HCT116 (cell line): ENCODE measurements around the gene VIT. TPM values are rescaled to one million over a fixed set of nuclear protein-coding genes. Genes with fewer than 3 reads are reported as not detected.

ENCODE experiments used
- ATAC-seq: fragments of 200-7000 bp; cut with Tn5 transposase; 2 replicates; pipeline ENCODE4 v1.9.1; 2020; ENCODE audit warnings: mild to moderate bottlenecking, moderate library complexity
- BruUV-seq: library from RNA; stranded (reverse); fragments of 400-500 nt; replicated peaks from 2 replicates; lab custom pipeline; 2021; lab: Mats Ljungman, UMichigan
- CTCF ChIA-PET: fragments of 300-600 bp; sonication (Branson Sonifier 250); formaldehyde crosslinking; loops from one replicate; lab custom pipeline; 2021; ENCODE audit warnings: antibody characterized with exemption; lab: Charles Lee
- POLR2A ChIA-PET: fragments of 300-600, 350-600 bp; sonication (Branson Sonifier 250); formaldehyde crosslinking; loops from one replicate; lab custom pipeline; 2021; ENCODE audit warnings: antibody characterized with exemption; lab: Charles Lee
- RAD21 ChIA-PET, 2 experiments: fragments of 300-600 bp; sonication (Branson Sonifier 250); formaldehyde crosslinking; loops; one replicate each; lab custom pipeline; 2023; ENCODE audit warnings: low total read pairs in 2 of 2; ENCODE audit not compliant: uncharacterized antibody in 2 of 2, unreplicated experiment in 2 of 2, low non-redundant PET in 1 of 2; lab: Charles Lee
- DNase-seq: peaks from one replicate; pipeline ENCODE4 v3.0.0-alpha.2; 2010; ENCODE audit warnings: low read depth, low spot score
- H2AFZ ChIP-seq: fragments of 200-600 bp; shearing (Covaris generic), sonication (generic); 2 replicates; pipeline ENCODE4 v1.6.1; 2017; ENCODE audit warnings: low read depth, mixed run types, mixed read lengths, antibody characterized with exemption, low read length; ENCODE audit not compliant: poor library complexity, severe bottlenecking
- H3K27ac ChIP-seq: 2 replicates; pipeline ENCODE4 v1.5.1; 2012; ENCODE audit warnings: low read depth, low read length
- H3K27me3 ChIP-seq: fragments of 200-600 bp; sonication (generic); 2 replicates; pipeline ENCODE4 v1.6.1; 2016; ENCODE audit warnings: mixed run types, low read length, mixed read lengths; ENCODE audit not compliant: insufficient read depth
- H3K36me3 ChIP-seq, 2 experiments: fragments of 200-500 bp in 1 of 2; fragments of 200-600 bp in 1 of 2; sonication (Bioruptor generic) in 1 of 2; sonication (generic) in 1 of 2; 2 replicates each; pipeline versions ENCODE4 v1.5.1 to v1.6.1; 2014 to 2016; ENCODE audit warnings: low read length in 2 of 2, inconsistent platforms in 1 of 2, mixed read lengths in 1 of 2, mixed run types in 1 of 2; ENCODE audit not compliant: insufficient read depth in 2 of 2, control insufficient read depth in 1 of 2
- H3K4me1 ChIP-seq, 2 experiments: fragments of 200-600 bp in 1 of 2; sonication (generic) in 1 of 2; 2 replicates each; pipeline versions ENCODE4 v1.5.1 to v1.6.1; 2012 to 2017; ENCODE audit warnings: low read length in 2 of 2, inconsistent platforms in 1 of 2, mild to moderate bottlenecking in 1 of 2, mixed read lengths in 1 of 2, mixed run types in 1 of 2, moderate library complexity in 1 of 2; ENCODE audit not compliant: insufficient read depth in 2 of 2, control insufficient read depth in 1 of 2
- H3K4me2 ChIP-seq: fragments of 200-600 bp; sonication (generic); 2 replicates; pipeline ENCODE4 v1.6.1; 2017; ENCODE audit warnings: mixed run types, low read length, mixed read lengths
- H3K4me3 ChIP-seq, 2 experiments: fragments of 200-600 bp in 1 of 2; sonication (generic) in 1 of 2; replicated peaks in 1 of 2; 2 replicates each; pipeline ENCODE4 v1.5.1; 2011 to 2016; ENCODE audit warnings: low read length in 2 of 2, control low read depth in 1 of 2, low read depth in 1 of 2, mild to moderate bottlenecking in 1 of 2, mixed read lengths in 1 of 2, mixed run types in 1 of 2
- H3K79me2 ChIP-seq: fragments of 200-600 bp; sonication (generic); 2 replicates; pipeline ENCODE4 v1.6.1; 2017; ENCODE audit warnings: mild to moderate bottlenecking, mixed run types, low read length, moderate library complexity, mixed read lengths; ENCODE audit not compliant: insufficient read depth
- H3K9ac ChIP-seq: fragments of 200-600 bp; sonication (generic); 2 replicates; pipeline ENCODE4 v1.6.1; 2016; ENCODE audit warnings: low read length, mixed read lengths
- H3K9me2 ChIP-seq: fragments of 200-600 bp; sonication (generic), shearing (Covaris generic); 2 replicates; pipeline ENCODE4 v1.6.1; 2017; ENCODE audit warnings: mixed run types, mild to moderate bottlenecking, moderate library complexity; ENCODE audit not compliant: insufficient read depth
- H3K9me3 ChIP-seq, 2 experiments: fragments of 200-500 bp in 1 of 2; fragments of 200-600 bp in 1 of 2; sonication (Bioruptor generic) in 1 of 2; sonication (generic) in 1 of 2; 2 replicates each; pipeline ENCODE4 v1.6.1; 2014 to 2017; ENCODE audit warnings: low read length in 2 of 2, mixed read lengths in 2 of 2, inconsistent platforms in 1 of 2, low read depth in 1 of 2, mild to moderate bottlenecking in 1 of 2, mixed run types in 1 of 2, moderate library complexity in 1 of 2; ENCODE audit not compliant: control insufficient read depth in 1 of 2, insufficient read depth in 1 of 2
- H4K20me1 ChIP-seq: fragments of 200-600 bp; sonication (generic), shearing (Covaris generic); 2 replicates; pipeline ENCODE4 v1.6.1; 2017; ENCODE audit warnings: mixed run types, mild to moderate bottlenecking, moderate library complexity; ENCODE audit not compliant: insufficient read depth
- CBX3 ChIP-seq: IDR thresholded peaks from 2 replicates; pipeline ENCODE4 v1.6.1; 2012; ENCODE audit warnings: low read depth
- EGR1 ChIP-seq: IDR thresholded peaks from 2 replicates; pipeline ENCODE4 v1.6.1; 2012; ENCODE audit warnings: low read depth
- ELF1 ChIP-seq: IDR thresholded peaks from 2 replicates; pipeline ENCODE4 v1.6.1; 2012; ENCODE audit warnings: low read depth, borderline replicate concordance
- EZH2 ChIP-seq: fragments of 200-600 bp; sonication (generic); IDR thresholded peaks from 2 replicates; pipeline ENCODE4 v1.6.1; 2017; ENCODE audit warnings: antibody characterized with exemption, mixed run types
- EZH2phosphoT487 ChIP-seq: fragments of 200-600 bp; IDR thresholded peaks from 2 replicates; pipeline ENCODE4 v1.6.1; 2018; ENCODE audit warnings: antibody characterized with exemption, borderline replicate concordance
- FOSL1 ChIP-seq: IDR thresholded peaks from 2 replicates; pipeline ENCODE4 v1.6.1; 2012; ENCODE audit warnings: low read depth
- JUND ChIP-seq: IDR thresholded peaks from 2 replicates; pipeline ENCODE4 v1.6.1; 2012
- POLR2A ChIP-seq: IDR thresholded peaks from 2 replicates; pipeline ENCODE4 v1.7.0; 2011; ENCODE audit warnings: borderline replicate concordance; ENCODE audit not compliant: insufficient read depth, insufficient read length; ENCODE audit errors: extremely low read depth
- POLR2AphosphoS5 ChIP-seq: IDR thresholded peaks from 2 replicates; pipeline ENCODE4 v1.6.1; 2011; ENCODE audit warnings: mild to moderate bottlenecking, low read depth, low read length, moderate library complexity
- RAD21 ChIP-seq: IDR thresholded peaks from 2 replicates; pipeline ENCODE4 v1.6.1; 2012; ENCODE audit warnings: low read depth, mild to moderate bottlenecking
- SRF ChIP-seq: IDR thresholded peaks from 2 replicates; pipeline ENCODE4 v1.6.1; 2012; ENCODE audit warnings: low read depth
- TCF7L2 ChIP-seq: IDR thresholded peaks from 2 replicates; pipeline ENCODE4 v1.7.0; 2011; ENCODE audit warnings: borderline replicate concordance, inconsistent platforms; ENCODE audit not compliant: insufficient read depth, insufficient read length; ENCODE audit errors: extremely low read depth
- ZFX ChIP-seq: fragments of 450-650 bp; IDR thresholded peaks from 2 replicates; pipeline ENCODE4 v1.6.1; 2017
- intact Hi-C: fragments of 100-400 bp; cut with micrococcal nuclease; formaldehyde crosslinking; loops from 2 replicates; pipeline ENCODE4 v1.10.0; 2022
- total RNA-seq: library from RNA; stranded (reverse); gene quantifications from one replicate; pipeline ENCODE4 v1.2.1, GENCODE V29; 2021; ENCODE audit not compliant: unreplicated experiment
- TF ChIP-seq, protein P1 (sequence below): IDR thresholded peaks from 2 replicates; pipeline ENCODE4 v1.6.1; 2011; ENCODE audit warnings: mild to moderate bottlenecking, low read length, moderate library complexity; ENCODE audit not compliant: insufficient replicate concordance; ENCODE audit errors: extremely low read depth
- TF ChIP-seq, protein P2 (sequence below): IDR thresholded peaks from 2 replicates; pipeline ENCODE4 v1.6.1; 2012

The VIT gene
- total RNA-seq, 1 experiment from 2014 or later, result not detected

DNA sequence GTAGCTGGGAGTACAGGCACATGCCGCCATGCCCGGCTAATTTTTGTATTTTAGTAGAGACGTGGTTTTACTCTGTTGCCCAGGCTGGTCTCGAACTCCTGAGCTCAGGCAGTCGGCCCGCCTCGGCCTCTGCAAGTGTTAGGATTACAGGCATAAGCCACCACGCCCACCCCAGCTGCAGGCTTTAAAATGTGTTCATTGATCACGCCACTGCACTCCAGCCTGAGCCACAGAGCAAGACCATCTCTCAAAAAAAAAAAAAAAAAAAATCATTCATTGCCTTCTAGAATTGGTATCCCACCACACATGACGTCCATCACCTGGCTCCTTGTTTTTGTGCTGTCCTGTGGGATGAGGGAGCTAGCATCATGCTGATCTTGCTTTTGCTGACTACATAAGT is 127.4 kb downstream of the VIT start:
- no peak for ATAC-seq
- no peak overlapping the region for H3K4me3 ChIP-seq
- CTCF ChIA-PET, result no interaction called here
- RAD21 ChIA-PET, result no interaction called here
- H3K4me2 ChIP-seq, result no peak overlapping the region
- no peak for DNase-seq
- H3K9ac ChIP-seq, result no peak overlapping the region
- TF ChIP-seq EGR1, result no peak
- TF ChIP-seq FOSL1, result no peak
- no peak for TF ChIP-seq RAD21
- no peak for TF ChIP-seq EZH2phosphoT487
- no peak for TF ChIP-seq EZH2
- no peak for TF ChIP-seq ELF1
- no peak for TF ChIP-seq TCF7L2
- TF ChIP-seq, protein P1, sequence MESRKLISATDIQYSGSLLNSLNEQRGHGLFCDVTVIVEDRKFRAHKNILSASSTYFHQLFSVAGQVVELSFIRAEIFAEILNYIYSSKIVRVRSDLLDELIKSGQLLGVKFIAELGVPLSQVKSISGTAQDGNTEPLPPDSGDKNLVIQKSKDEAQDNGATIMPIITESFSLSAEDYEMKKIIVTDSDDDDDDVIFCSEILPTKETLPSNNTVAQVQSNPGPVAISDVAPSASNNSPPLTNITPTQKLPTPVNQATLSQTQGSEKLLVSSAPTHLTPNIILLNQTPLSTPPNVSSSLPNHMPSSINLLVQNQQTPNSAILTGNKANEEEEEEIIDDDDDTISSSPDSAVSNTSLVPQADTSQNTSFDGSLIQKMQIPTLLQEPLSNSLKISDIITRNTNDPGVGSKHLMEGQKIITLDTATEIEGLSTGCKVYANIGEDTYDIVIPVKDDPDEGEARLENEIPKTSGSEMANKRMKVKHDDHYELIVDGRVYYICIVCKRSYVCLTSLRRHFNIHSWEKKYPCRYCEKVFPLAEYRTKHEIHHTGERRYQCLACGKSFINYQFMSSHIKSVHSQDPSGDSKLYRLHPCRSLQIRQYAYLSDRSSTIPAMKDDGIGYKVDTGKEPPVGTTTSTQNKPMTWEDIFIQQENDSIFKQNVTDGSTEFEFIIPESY, result no peak
- TF ChIP-seq POLR2AphosphoS5, result no peak
- POLR2A ChIA-PET, result no interaction called here
- no peaks in the 10 kb centered on the region for H3K9me2 ChIP-seq
- no peaks in the 10 kb centered on the region for H3K36me3 ChIP-seq
- no peak overlapping the region for H2AFZ ChIP-seq
- intact Hi-C loops, result no loop called here
- no peaks in the 10 kb centered on the region for H3K9me3 ChIP-seq
- no TSS peak for BruUV-seq
- no peaks in the 10 kb centered on the region for H3K79me2 ChIP-seq
- no peaks in the 10 kb centered on the region for H3K27me3 ChIP-seq
- no peaks in the 10 kb centered on the region for H3K4me1 ChIP-seq
- no peaks in the 10 kb centered on the region for H4K20me1 ChIP-seq
- H3K27ac ChIP-seq, result no peak overlapping the region

DNA sequence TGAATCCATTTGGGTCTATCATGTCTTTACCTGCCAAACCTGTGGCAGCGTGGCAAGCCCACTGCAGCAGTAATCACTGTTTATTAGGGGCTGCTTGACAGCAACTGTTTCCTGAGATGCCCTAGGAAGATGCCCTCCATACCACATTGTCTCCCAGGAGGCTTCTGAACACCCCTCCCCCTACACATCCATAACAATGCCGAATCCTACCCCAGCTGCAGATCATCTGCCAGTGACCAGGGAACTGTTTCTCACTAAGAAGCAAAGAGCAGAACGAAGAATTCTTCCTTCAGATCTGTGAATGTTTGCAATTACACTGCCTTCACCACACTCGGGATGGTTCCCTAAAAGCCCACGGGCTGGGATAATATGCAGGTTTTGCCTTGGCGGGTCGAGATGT is 127.8 kb downstream of the VIT start:
- no peak overlapping the region for H2AFZ ChIP-seq
- intact Hi-C loops, result no loop called here
- ChIA-PET RAD21 (no interaction called here), CTCF (no interaction called here), POLR2A (no interaction called here)
- H3K4me2 ChIP-seq, result no peak overlapping the region
- no peaks in the 10 kb centered on the region for H3K9me3 ChIP-seq
- H3K27me3 ChIP-seq, result no peaks in the 10 kb centered on the region
- no peaks in the 10 kb centered on the region for H3K9me2 ChIP-seq
- ATAC-seq (no peak), DNase-seq (no peak)
- H4K20me1 ChIP-seq, result no peaks in the 10 kb centered on the region
- H3K4me1 ChIP-seq, result no peaks in the 10 kb centered on the region
- no peaks in the 10 kb centered on the region for H3K79me2 ChIP-seq
- BruUV-seq, result no TSS peak
- H3K36me3 ChIP-seq, result no peaks in the 10 kb centered on the region
- no peak overlapping the region for H3K27ac ChIP-seq
- H3K9ac ChIP-seq, result no peak overlapping the region
- no peak overlapping the region for H3K4me3 ChIP-seq
- TF ChIP-seq FOSL1 (no peak), POLR2A (no peak), RAD21 (no peak), JUND (no peak), EZH2 (no peak), CBX3 (no peak), ELF1 (no peak), ZFX (no peak), SRF (no peak)
- TF ChIP-seq, protein P2, sequence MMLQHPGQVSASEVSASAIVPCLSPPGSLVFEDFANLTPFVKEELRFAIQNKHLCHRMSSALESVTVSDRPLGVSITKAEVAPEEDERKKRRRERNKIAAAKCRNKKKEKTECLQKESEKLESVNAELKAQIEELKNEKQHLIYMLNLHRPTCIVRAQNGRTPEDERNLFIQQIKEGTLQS, result no peak
- TF ChIP-seq, protein P1, result no peak
